ENCODE data around the gene ZNF684. TPM values are rescaled to one million over a fixed set of nuclear protein-coding genes. Genes with fewer than 3 reads are reported as not detected.

ZNF684 gene
- total and polyA plus RNA-seq, 2 donors (not counting 1 experiment from before 2014, with no cell fraction given) = 2.9 to 7.4 TPM

- WGBS (ENCODE audit: insufficient coverage) = 8% methylated on average over 2 of the region's 6 CpGs
- intact Hi-C loops (cut with micrococcal nuclease) = loop anchor here (1.0 kb wide), 2 partner anchors 23 to 31 kb away; partner anchors contain the start of genes ZFP69 and ZNF684
- POLR2A ChIA-PET = interaction anchor here (0.9 kb wide), 1 partner anchor 547 kb away, joined by 3 read pairs; no protein-coding TSS in a partner anchor
Measured at GRCh38 chr1:40507973-40508372, 23.5 kb upstream of the ZNF684 start.

More at GRCh38 chr1:40507973-40508372, 23.5 kb upstream of the ZNF684 start:
- Mint-ChIP-seq H3K27me3 (no peaks in the 10 kb centered on the region), H3K4me3 (peak overlapping the region; percentile 93), H3K27ac (peak overlapping the region; percentile 85), H3K4me1 (peaks cover 20% of the 10 kb centered on the region), H3K9me3 (ENCODE audit: insufficient read depth) (peaks cover 7% of the 10 kb centered on the region)
- TF ChIP-seq EZH2 (IDR thresholded peaks at IDR 0.05; ENCODE audit: borderline replicate concordance, insufficient read depth, low read depth, low read length, poor library complexity, severe bottlenecking) (no peak), CTCF (IDR thresholded peaks at IDR 0.05) (no peak)
- no peaks in the 10 kb centered on the region for H3K27me3 ChIP-seq (replicated peaks in 1 of 4; ENCODE audit: control extremely low read depth in 1 of 4, control insufficient read depth in 3 of 4, insufficient read depth in 4 of 4, low read length in 3 of 4)
- H3K4me3 ChIP-seq (ENCODE audit: control extremely low read depth in 1 of 5, extremely low read depth in 1 of 5, insufficient read depth in 1 of 5, low read depth in 2 of 5, low read length in 4 of 5) = peak overlapping the region; percentile 36 to 94 (median 88)
- peaks cover 6 to 16% of the 10 kb centered on the region in 2 donors for H3K4me1 ChIP-seq (ENCODE audit: control insufficient read depth in 2 of 2, insufficient read depth in 2 of 2, low read length in 2 of 2)
- H3K27ac ChIP-seq (ENCODE audit: low read length in 2 of 2) = peak overlapping the region; percentile 52 to 53
- H3K4me2 ChIP-seq (replicated peaks; ENCODE audit: low read depth, low read length, poor library complexity, severe bottlenecking) = peak overlapping the region; percentile 88
- H3K9me3 ChIP-seq (ENCODE audit: control extremely low read depth in 1 of 3, control insufficient read depth in 2 of 3, insufficient read depth in 1 of 3, low read length in 2 of 3) = peaks cover 1 to 35% (median 15%) of the 10 kb centered on the region in 3 donors
- ATAC-seq (ENCODE audit: low read depth) (no peak), DNase-seq (no peak)
- no peaks in the 10 kb centered on the region for H4K20me1 ChIP-seq (ENCODE audit: control insufficient read depth, insufficient read depth, low read length, poor library complexity, severe bottlenecking)
- H2AFZ ChIP-seq (ENCODE audit: insufficient read depth, low read depth, low read length, poor library complexity, severe bottlenecking) = peak overlapping the region; percentile 95
- CTCF ChIA-PET = interaction anchor here (2.9 kb wide), 1 partner anchor 25 kb away, joined by 16 read pairs; no protein-coding TSS in a partner anchor
- peaks cover 35% of the 10 kb centered on the region for H3K79me2 ChIP-seq (ENCODE audit: control insufficient read depth, insufficient read depth, low read length)
- peak overlapping the region; percentile 83 for H3K9ac ChIP-seq (ENCODE audit: low read length)
- peaks cover 0 to 2% of the 10 kb centered on the region in 2 experiments for H3K36me3 ChIP-seq (replicated peaks in 1 of 2; ENCODE audit: control extremely low read depth in 1 of 2, control insufficient read depth in 1 of 2, extremely low read depth in 1 of 2, insufficient read depth in 2 of 2, low read length in 1 of 2)
